K562 (cell line): ENCODE data around the gene BORA.

Experiments used
- ATF6 ChIP-seq: sonication (generic); formaldehyde crosslinking; IDR thresholded peaks from 2 replicates; pipeline ENCODE4 v1.4.0; 2020; ENCODE audit warnings: mild to moderate bottlenecking, missing genetic modification reagents
- TCFL5 ChIP-seq: fragments of 250-450 bp; sonication (Bioruptor Pico); conservative IDR thresholded peaks from 2 replicates; pipeline ENCODE4 v1.6.1; 2021; ENCODE audit warnings: mild to moderate bottlenecking, moderate library complexity, matching md5 sums

DNA sequence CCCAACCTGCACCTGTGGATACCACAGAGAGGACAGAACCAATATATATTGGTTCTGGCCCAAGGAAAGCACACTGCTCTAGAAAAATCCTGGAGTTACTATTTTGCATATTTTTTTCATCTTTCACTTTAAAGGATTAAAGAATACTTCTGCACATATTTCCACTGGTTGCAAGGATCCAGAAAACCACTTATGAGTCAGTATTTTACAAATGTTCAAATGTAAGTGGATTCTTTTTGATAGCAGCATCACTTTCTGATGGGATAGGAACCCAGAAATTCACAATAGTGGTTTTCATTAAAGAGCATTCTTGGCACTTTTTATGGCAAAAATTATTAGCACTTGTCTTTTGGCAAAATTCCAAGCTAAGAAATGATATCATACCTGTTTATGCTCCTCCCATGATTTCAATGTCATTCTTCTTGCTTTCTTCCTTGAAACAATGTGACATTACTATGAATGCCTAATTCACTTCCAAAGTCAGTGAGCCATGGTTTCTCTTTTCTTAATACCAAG, 38.5 kb upstream of the BORA start:
- TF ChIP-seq TCFL5 (CRISPR knock-in tag) (no peak), ATF6 (CRISPR knock-in tag) (no peak)
